Stimulated activated CD8-positive, alpha-beta memory T cell treated with anti-CD3 and anti-CD28 coated beads, Interleukin-2, amount 100 ng/mL, for 1 hour (primary cell): Measurements from ENCODE around the gene COX17.

Experiments
- DNase-seq, 2 donors: peaks; one replicate each; pipeline ENCODE4 v3.0.0-alpha.2; 2020; ENCODE audit warnings: low read depth in 2 of 2

The COX17 gene

DNA sequence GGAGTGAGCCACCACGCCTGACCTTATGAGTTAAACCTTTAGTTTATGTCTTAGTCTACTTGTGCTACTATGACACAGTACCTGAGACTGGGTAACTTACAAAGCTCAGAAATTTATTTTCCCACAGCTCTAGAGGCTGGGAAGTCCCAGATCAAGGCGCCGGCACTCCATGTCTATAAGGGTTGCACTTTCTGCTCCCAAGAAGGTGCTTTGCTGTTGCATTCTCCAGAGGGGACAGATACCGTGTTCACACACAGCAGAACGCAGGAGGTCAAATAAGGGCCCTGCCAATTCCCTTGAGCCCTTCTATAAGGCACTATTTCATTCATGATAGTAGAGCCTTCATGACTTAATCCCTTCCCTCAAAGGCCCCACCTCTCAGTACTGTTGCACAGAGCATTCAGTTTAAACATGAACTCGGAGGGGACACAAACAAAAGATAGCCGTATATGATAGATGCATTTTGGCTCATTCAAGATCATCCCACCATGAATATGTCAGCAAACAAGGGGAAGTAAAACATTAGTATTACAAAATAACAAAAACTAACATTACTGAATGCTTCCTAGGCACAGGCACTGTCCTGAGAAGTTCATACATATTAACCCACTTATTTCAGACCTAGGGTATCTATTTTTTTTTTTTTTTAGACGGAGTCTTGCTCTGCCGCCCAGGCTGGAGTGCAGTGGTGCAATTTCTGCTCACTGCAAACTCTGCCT, 53.0 kb downstream of the COX17 start:
- no peak for DNase-seq

DNA sequence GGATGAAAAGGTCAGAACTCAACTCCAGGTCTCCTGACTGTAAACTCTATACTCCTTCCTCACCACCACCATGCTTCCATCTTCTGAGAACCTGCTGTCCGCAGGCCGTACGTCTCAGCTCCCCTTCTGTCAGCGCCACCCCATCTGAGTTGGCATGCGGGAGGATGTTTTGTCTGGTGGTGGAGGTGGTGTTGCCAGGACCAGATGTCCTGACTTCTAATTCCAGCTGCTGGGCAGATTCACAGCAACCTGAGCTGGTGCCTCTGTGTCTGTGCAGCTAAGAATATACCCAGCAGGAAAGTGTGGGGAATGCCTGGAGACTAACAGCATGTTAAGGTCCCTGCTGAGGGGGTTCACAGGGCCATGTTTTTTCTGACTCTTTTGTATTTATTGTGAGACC, 56.3 kb downstream of the COX17 start:
- DNase-seq: no peak
